NCI-H2081 treated with DMSO at 0.1 percent for 48 hours (cell line): Measurements from ENCODE around the gene LRRC8D.

Experiments
- DNase-seq: peaks from one replicate; lab custom pipeline; 2025; lab: John Stamatoyannopoulos, UW

The LRRC8D gene

DNA sequence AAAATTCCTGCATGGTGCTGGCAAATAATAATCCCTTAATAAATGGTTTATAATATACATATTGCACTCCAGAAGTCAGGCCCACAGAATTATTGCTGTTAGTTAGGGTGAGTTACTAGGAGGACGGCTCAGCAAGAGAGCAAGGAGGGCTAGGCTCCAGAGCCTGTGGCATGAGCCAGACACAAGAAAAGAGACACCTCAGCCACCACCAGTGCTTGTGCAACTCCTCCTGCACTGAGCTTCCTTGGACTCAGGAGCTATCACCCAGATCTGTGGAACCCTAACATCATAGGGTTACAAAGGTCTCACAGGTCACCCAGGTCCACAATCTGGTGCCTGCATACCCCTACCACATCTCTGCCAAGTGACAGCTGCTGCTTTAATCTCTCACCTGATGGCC lies 12.8 kb upstream of the LRRC8D start:
- DNase-seq, result no peak

GRCh38 chr1:89808441-89809117 lies 12.3 kb upstream of the LRRC8D start:
- no peak for DNase-seq

DNA sequence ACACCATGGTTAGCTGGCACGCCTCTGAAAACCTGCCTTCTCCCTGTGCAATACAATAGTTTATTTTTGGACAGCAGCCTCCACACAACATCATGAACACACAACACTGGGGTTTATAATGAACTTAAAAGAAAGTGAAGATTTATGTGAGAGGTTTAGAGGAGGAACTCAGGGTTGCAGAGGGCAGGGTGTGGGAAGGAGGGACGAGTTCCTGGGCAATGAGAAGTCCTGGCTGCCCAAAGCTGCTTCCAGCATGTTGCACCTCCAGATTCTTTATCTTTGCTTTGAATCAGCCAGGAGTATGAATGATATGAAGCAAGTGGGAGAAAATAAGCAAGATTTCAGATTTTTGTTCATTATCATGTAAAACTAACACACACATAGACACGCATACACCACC lies 11.3 kb upstream of the LRRC8D start:
- no peak for DNase-seq

- no peak for DNase-seq
Observed at GRCh38 chr1:89810302-89810701, 10.5 kb upstream of the LRRC8D start.

- DNase-seq, result no peak
Observed at GRCh38 chr1:89810880-89811279, 10.0 kb upstream of the LRRC8D start.

GRCh38 chr1:89812992-89813391 lies 7.8 kb upstream of the LRRC8D start:
- no peak for DNase-seq

- DNase-seq, result no peak
Observed at GRCh38 chr1:89815040-89815439, 5.8 kb upstream of the LRRC8D start.

DNA sequence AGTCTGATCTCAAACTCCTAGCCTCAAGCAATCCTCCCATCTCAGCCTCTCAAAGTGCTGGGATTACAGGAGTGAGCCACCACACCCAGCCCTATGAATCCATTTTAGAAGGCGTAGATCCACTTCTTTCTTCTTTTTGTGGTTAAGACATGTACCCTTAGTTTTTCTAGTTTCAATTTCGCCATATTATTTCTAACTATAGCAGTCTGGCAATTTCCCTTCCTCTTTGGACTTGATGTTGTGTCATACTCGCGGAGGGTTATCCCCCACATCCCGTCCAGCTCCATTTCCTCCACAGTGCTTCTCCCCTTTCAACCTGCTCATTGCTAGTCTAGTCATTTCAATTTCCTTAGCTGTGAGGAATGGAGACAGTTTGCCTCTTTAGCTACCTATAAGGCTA lies 5.2 kb upstream of the LRRC8D start:
- DNase-seq, result no peak

- no peak for DNase-seq
Observed at GRCh38 chr1:89816366-89816765, 4.5 kb upstream of the LRRC8D start.

DNA sequence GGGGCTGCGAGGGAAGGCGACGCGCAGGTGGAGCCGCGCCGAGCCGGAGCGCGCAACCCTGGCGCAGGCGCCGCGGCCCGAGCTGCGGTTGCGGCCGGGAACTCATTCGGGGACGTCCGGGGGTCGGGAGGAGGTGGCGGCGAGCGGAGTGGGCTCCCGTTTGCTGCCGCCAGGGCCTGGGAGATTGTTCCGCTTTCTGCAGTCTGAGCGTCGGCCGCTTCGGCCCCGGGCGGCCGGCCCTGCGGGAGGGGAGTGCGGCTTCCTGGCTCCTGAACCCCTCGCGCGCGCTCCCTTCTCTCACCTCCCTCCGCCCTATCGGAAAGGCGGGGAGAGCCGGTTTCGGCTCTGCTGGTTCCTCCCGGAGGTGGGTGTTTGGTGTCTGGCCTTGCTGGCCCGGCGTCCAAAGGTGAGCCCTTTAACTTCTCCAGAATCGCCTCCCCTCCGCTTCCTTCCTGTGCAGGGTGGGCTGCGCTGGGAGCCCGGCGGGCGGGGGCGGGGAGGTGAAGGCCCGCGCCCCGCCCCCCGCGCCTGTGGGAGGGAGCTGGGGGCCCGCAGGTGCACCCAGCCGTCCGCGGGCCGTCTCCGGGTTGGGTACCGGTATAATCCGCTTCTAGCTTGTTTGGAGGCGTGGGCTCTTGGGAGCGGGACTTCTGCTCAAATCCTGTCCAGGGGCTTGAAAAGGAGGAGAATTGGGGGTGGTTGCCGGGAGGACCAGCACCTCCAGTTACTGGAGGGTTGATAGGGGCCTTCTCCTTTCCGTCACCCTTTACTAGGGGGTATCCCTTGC lies 683 bp downstream of the LRRC8D start:
- no peak for DNase-seq

DNA sequence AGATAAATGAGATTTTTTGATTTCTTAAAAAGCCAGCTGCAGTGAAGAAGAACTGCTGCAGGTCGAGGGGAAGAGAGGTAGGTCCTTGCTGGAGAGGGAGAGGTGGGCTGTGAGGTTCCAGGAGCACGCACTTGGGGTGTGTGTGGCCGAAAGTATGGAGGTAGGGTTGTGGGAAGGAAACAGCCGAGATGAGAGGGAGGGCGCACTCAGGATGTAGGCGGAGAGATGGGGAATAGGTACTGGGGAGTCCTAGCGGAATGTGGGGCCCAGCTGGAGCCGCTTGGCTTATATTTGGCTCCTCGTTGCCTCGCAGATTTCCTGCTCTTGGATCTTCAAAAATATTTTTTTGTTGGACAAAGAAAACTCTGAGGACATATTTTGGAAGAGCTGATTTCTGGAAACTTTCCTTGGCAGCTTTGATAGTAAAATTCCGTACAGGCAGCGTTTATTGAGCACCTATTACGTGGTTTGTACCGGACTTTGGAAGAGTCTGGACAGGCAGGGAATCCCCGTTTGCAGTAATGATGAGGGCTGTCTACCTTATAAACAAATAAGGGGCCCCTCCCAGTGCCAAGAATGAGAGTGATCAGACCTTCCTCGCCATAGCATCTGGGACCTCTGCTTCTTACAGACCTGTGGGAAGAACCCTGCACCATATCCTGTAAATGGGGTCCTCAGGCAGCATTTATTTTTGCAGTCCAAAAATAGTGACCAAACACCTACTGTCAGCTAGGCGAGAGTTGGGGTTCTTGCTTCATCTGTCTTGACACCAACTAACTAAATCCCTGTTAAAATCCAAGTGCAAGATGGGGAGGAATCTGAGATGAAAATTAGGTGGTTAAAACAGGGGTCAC lies 1.5 kb downstream of the LRRC8D start:
- no peak for DNase-seq

DNA sequence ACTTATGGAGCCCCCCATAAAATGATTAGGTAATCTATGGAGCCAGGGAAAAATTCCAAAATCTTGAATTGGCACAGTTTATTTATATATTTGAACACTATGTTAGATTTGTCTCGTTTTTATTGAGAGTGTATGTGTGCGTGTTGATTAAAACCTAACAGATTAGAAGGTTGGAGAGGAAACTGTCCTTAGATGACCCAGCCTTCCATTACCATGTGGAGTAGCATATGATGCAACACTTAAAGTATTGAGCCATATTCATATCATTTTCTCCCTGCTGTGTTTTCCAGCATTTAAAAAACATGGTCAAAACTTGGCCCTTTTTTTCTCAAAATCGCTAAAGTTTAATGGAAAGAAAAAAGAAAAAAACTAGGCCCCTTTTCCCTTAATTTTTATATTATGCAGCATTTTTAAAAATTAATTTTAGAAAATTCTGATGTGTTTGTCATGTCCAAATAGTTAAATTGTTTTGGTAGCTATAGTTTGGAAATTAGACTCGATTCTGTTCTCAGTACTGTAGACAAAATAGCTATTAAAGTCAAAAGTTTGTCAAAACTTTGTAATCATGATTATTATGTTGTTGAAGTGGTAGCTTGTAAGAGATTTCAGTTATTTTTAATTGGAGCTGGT lies 2.3 kb downstream of the LRRC8D start:
- no peak for DNase-seq

- no peak for DNase-seq
Observed at GRCh38 chr1:89823679-89824292, 3.0 kb downstream of the LRRC8D start.

DNA sequence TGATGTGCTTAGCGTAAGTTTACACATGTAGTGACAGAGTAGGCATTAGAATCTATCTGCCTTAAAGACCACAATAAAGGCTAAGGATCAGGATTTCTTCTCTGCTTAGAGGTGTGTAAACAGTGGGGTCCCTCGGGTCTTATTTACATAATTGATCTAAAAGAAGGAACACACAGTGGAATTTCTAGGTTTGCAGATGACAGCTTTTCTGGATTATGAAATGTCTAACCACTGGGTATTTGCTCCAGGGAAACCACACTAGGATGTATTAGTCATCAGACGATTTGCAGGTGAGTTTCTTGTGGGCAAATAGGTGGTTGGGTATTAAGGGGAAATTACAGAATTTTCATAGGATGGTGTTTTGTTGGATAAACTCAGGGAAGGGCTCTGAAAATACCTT lies 5.8 kb downstream of the LRRC8D start:
- DNase-seq, result no peak

- no peak for DNase-seq
Observed at GRCh38 chr1:89827330-89827729, 6.5 kb downstream of the LRRC8D start.

- no peak for DNase-seq
Observed at GRCh38 chr1:89827902-89828301, 7.1 kb downstream of the LRRC8D start.

DNA sequence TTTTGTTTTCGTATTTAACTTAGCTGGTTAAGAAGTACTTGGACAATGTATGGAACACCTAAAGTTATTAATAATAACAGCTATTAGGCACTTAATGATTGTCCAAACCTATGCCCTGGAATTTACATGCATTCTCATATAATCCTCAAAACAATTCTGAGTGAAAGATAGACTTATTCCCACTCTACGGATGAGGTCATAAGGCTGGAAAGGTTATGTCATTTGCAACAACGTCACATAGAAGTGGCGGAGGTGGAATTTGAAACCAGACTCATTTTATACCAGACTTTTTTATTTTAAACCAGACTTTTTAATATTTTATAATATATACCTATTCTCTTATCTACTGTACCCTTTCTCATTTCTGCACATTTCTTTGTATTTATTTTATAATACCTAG lies 8.4 kb downstream of the LRRC8D start:
- DNase-seq, result no peak

DNA sequence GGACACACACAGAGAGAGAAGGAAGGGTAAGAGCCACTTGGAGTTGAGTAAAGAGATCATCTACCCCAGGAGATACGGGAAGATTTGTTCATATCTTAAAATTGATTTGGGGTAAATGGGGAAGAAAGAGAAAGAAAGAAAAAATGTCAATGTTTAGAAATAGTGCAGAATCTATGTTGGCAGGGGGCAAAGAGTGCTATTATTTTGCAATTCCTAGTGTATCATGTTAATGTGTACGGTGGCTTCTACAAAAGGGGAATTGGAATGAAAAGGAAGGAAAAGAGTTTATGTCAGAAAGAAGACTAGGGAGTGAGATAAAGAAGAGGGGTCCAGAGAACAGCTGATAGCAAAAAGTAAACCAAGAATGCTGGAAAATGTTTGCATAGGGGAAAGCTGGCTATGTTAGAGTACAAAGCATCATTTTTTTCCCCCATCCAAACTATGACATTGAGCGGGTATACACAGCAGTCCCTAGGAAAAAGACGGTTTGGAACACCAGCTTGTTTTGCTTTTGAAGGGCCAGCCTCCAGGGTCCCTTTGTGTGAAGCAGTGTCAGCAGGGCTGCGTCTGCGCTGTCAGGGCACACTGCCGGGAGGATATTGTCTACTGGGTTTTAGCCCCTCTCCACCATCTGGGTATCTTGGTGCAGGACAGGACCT lies 10.8 kb downstream of the LRRC8D start:
- DNase-seq, result no peak

GRCh38 chr1:89832496-89833127 lies 11.8 kb downstream of the LRRC8D start:
- DNase-seq, result no peak

- DNase-seq, result no peak
Observed at GRCh38 chr1:89833183-89834082, 12.6 kb downstream of the LRRC8D start.
